GM18868 (cell line): Measurements from ENCODE around the gene CRYBA1.

ENCODE experiments used
- ATAC-seq: cut with Tn5 transposase; IDR thresholded peaks from one replicate; pipeline ENCODE4 v1.9.1; 2021; ENCODE audit warnings: mild to moderate bottlenecking, moderate library complexity; ENCODE audit not compliant: unreplicated experiment

The CRYBA1 gene

GRCh38 chr17:29278692-29279091 lies 32.0 kb downstream of the CRYBA1 start:
- ATAC-seq: no peak

GRCh38 chr17:29279397-29280070 lies 32.9 kb downstream of the CRYBA1 start:
- ATAC-seq: no peak

- ATAC-seq: no peak
Observed at GRCh38 chr17:29283496-29283895, 36.8 kb downstream of the CRYBA1 start.

- no peak for ATAC-seq
Observed at GRCh38 chr17:29283961-29284360, 37.3 kb downstream of the CRYBA1 start.

GRCh38 chr17:29289852-29290251 lies 43.2 kb downstream of the CRYBA1 start:
- no peak for ATAC-seq

- ATAC-seq: no peak
Observed at GRCh38 chr17:29291163-29291752, 44.6 kb downstream of the CRYBA1 start.

- no peak for ATAC-seq
Observed at GRCh38 chr17:29292071-29292991, 45.7 kb downstream of the CRYBA1 start.

- ATAC-seq: peak; percentile 14
Observed at GRCh38 chr17:29292992-29293889, 46.6 kb downstream of the CRYBA1 start.

GRCh38 chr17:29293890-29294579 lies 47.4 kb downstream of the CRYBA1 start, which contains the start of gene NUFIP2:
Gene NUFIP2 (minus strand): TSS chr17:29294148. CDS start chr17:29294059, 89 bp downstream.
- ATAC-seq: peak; percentile 84

- ATAC-seq: no peak
Observed at GRCh38 chr17:29294580-29294900, 47.9 kb downstream of the CRYBA1 start.

- no peak for ATAC-seq
Observed at GRCh38 chr17:29295420-29295819, 48.8 kb downstream of the CRYBA1 start.

- no peak for ATAC-seq
Observed at GRCh38 chr17:29299031-29299430, 52.4 kb downstream of the CRYBA1 start.

- no peak for ATAC-seq
Observed at GRCh38 chr17:29303386-29303785, 56.7 kb downstream of the CRYBA1 start.
